ENCODE results near the gene TYK2. TPM values are rescaled to one million over a fixed set of nuclear protein-coding genes. Genes with fewer than 3 reads are reported as not detected.
A peak's percentile ranks its signal among the peaks of the same experiment; 100 is the strongest.
"Not testable (repeated sequence)": the region's sequence is repeated elsewhere in the genome, so short reads cannot be mapped to it uniquely, and the experiment has no call there.

Gene TYK2
- total RNA-seq, 1 experiment from 2014 or later = 118 TPM

GRCh38 chr19:10416083-10416379 lies 35.7 kb upstream of the TYK2 start:
- peak overlapping the region; percentile 54 for H3K4me3 ChIP-seq (ENCODE audit: low read depth, low read length, poor library complexity, severe bottlenecking)
- intact Hi-C loops (cut with micrococcal nuclease; ENCODE audit: unreplicated experiment) = loop anchor here (5.0 kb wide), 1 partner anchor 151 kb away; the partner anchor contains the start of genes CDKN2D and KRI1
- no peak for DNase-seq (ENCODE audit: low spot score)
- H3K4me1 ChIP-seq (ENCODE audit: insufficient read depth, low read length, poor library complexity, severe bottlenecking) = peaks cover 21% of the 10 kb centered on the region
- no TSS peak for BruUV-seq (replicated peaks)
- TF ChIP-seq EZH2 (IDR thresholded peaks at IDR 0.05; ENCODE audit: borderline replicate concordance, low read depth, low read length, poor library complexity, severe bottlenecking) = no peak
- TF ChIP-seq, protein P1, sequence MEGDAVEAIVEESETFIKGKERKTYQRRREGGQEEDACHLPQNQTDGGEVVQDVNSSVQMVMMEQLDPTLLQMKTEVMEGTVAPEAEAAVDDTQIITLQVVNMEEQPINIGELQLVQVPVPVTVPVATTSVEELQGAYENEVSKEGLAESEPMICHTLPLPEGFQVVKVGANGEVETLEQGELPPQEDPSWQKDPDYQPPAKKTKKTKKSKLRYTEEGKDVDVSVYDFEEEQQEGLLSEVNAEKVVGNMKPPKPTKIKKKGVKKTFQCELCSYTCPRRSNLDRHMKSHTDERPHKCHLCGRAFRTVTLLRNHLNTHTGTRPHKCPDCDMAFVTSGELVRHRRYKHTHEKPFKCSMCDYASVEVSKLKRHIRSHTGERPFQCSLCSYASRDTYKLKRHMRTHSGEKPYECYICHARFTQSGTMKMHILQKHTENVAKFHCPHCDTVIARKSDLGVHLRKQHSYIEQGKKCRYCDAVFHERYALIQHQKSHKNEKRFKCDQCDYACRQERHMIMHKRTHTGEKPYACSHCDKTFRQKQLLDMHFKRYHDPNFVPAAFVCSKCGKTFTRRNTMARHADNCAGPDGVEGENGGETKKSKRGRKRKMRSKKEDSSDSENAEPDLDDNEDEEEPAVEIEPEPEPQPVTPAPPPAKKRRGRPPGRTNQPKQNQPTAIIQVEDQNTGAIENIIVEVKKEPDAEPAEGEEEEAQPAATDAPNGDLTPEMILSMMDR (conservative IDR thresholded peaks at IDR 0.05; ENCODE audit: low read depth, low read length) = no peak
- H3K27me3 ChIP-seq (replicated peaks; ENCODE audit: insufficient read depth, low read depth, low read length, poor library complexity) = no peaks in the 10 kb centered on the region
- no peaks in the 10 kb centered on the region for H3K36me3 ChIP-seq (ENCODE audit: insufficient read depth, low read length, poor library complexity, severe bottlenecking)
- H3K9me3 ChIP-seq (ENCODE audit: low read depth, low read length, poor library complexity, severe bottlenecking) = no peaks in the 10 kb centered on the region
- peak overlapping the region; percentile 77 for H3K27ac ChIP-seq (ENCODE audit: low read depth, low read length, poor library complexity, severe bottlenecking)
- POLR2A ChIA-PET (ENCODE audit: low non-redundant PET) = no interaction called here
- CTCF ChIA-PET = interaction anchor here (0.6 to 3.6 kb wide), 7 partner anchors 11 to 479 kb away, joined by 3 to 34 read pairs (median 4); partner anchors contain the start of genes CDC37, ICAM5, KRI1 and OLFM2

- DNase-seq (ENCODE audit: low spot score) = peak; percentile 57
- TF ChIP-seq EZH2 (IDR thresholded peaks at IDR 0.05; ENCODE audit: borderline replicate concordance, low read depth, low read length, poor library complexity, severe bottlenecking) = no peak
- TF ChIP-seq, protein P1 (conservative IDR thresholded peaks at IDR 0.05; ENCODE audit: low read depth, low read length) = no peak
- no TSS peak for BruUV-seq (replicated peaks)
- Histone ChIP-seq H3K9me3 (ENCODE audit: low read depth, low read length, poor library complexity, severe bottlenecking) (no peaks in the 10 kb centered on the region), H3K4me1 (ENCODE audit: insufficient read depth, low read length, poor library complexity, severe bottlenecking) (peaks cover 18% of the 10 kb centered on the region), H3K27ac (ENCODE audit: low read depth, low read length, poor library complexity, severe bottlenecking) (no peak overlapping the region), H3K4me3 (ENCODE audit: low read depth, low read length, poor library complexity, severe bottlenecking) (no peak overlapping the region), H3K27me3 (replicated peaks; ENCODE audit: insufficient read depth, low read depth, low read length, poor library complexity) (no peaks in the 10 kb centered on the region), H3K36me3 (ENCODE audit: insufficient read depth, low read length, poor library complexity, severe bottlenecking) (no peaks in the 10 kb centered on the region)
- intact Hi-C loops (cut with micrococcal nuclease; ENCODE audit: unreplicated experiment) = no loop called here
- ChIA-PET CTCF (interaction anchor here (0.6 to 1.5 kb wide), 2 partner anchors 9 to 180 kb away, joined by 5 to 6 read pairs; partner anchors contain the start of gene CDC37), POLR2A (ENCODE audit: low non-redundant PET) (interaction anchor here (0.6 kb wide), 1 partner anchor 839 kb away, joined by 3 read pairs; no protein-coding TSS in a partner anchor)
These were observed 32.0 kb upstream of the TYK2 start for GRCh38 chr19:10412257-10412977.

DNA sequence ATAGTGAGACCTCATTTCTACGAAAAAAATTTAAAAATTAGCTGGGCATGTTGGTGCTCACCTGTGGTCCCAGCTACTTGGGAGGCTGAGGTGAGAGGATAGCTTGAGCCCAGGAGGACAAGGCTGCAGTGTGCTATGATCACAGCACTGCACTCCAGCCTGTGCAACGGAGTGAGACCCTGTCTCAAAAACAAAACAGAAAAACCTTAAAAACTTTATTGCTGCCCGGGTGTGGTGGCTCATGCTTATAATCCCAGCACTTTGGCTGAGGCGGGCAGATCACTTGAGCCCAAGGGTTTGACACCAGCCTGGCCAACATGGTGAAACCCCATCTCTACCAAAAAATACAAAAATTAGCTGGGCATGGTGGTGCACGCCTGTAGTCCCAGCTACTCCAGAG lies 30.9 kb upstream of the TYK2 start:
- POLR2A ChIA-PET (ENCODE audit: low non-redundant PET); H3K9me3 ChIP-seq (ENCODE audit: low read depth, low read length, poor library complexity, severe bottlenecking); H3K27ac ChIP-seq (ENCODE audit: low read depth, low read length, poor library complexity, severe bottlenecking); H3K27me3 ChIP-seq (replicated peaks; ENCODE audit: insufficient read depth, low read depth, low read length, poor library complexity); H3K36me3 ChIP-seq (ENCODE audit: insufficient read depth, low read length, poor library complexity, severe bottlenecking); intact Hi-C loops (cut with micrococcal nuclease; ENCODE audit: unreplicated experiment); CTCF ChIA-PET; BruUV-seq (replicated peaks); H3K4me3 ChIP-seq (ENCODE audit: low read depth, low read length, poor library complexity, severe bottlenecking); DNase-seq (ENCODE audit: low spot score): not testable (repeated sequence)
- peaks cover 18% of the 10 kb centered on the region for H3K4me1 ChIP-seq (ENCODE audit: insufficient read depth, low read length, poor library complexity, severe bottlenecking)
